ENCODE data around the gene DDX17.

- TF ChIP-seq, protein P1, sequence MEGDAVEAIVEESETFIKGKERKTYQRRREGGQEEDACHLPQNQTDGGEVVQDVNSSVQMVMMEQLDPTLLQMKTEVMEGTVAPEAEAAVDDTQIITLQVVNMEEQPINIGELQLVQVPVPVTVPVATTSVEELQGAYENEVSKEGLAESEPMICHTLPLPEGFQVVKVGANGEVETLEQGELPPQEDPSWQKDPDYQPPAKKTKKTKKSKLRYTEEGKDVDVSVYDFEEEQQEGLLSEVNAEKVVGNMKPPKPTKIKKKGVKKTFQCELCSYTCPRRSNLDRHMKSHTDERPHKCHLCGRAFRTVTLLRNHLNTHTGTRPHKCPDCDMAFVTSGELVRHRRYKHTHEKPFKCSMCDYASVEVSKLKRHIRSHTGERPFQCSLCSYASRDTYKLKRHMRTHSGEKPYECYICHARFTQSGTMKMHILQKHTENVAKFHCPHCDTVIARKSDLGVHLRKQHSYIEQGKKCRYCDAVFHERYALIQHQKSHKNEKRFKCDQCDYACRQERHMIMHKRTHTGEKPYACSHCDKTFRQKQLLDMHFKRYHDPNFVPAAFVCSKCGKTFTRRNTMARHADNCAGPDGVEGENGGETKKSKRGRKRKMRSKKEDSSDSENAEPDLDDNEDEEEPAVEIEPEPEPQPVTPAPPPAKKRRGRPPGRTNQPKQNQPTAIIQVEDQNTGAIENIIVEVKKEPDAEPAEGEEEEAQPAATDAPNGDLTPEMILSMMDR (IDR thresholded peaks at IDR 0.05; ENCODE audit: low read length), result no peak
- no peak for TF ChIP-seq EZH2 (optimal IDR thresholded peaks at IDR 0.05; ENCODE audit: low read depth, low read length)
These were observed 26.8 kb downstream of the DDX17 start for GRCh38 chr22:38479096-38479837.
